Liver (tissue), 9 donors: ENCODE results near the gene OGG1. TPM values are rescaled to one million over a fixed set of nuclear protein-coding genes. Genes with fewer than 3 reads are reported as not detected.

Source experiments
- DNase-seq: peaks from one replicate; pipeline ENCODE4 v3.0.0-alpha.2; 2017; ENCODE audit warnings: low spot score
- H3K27ac ChIP-seq, 2 donors: one replicate each; pipeline ENCODE4 v1.7.0; 2013; ENCODE audit warnings: inconsistent platforms in 2 of 2, low read length in 2 of 2, control low read depth in 1 of 2, low read depth in 1 of 2, mild to moderate bottlenecking in 1 of 2
- H3K27me3 ChIP-seq, 4 donors: one replicate each; pipeline versions ENCODE4 v1.6.1 to v1.7.0; 2013; ENCODE audit warnings: low read length in 3 of 4, inconsistent platforms in 1 of 4, mild to moderate bottlenecking in 1 of 4, moderate library complexity in 1 of 4; ENCODE audit not compliant: control insufficient read depth in 4 of 4, insufficient read depth in 4 of 4
- H3K36me3 ChIP-seq, 4 donors: one replicate each; pipeline versions ENCODE4 v1.6.1 to v1.7.0; 2013; ENCODE audit warnings: low read length in 3 of 4, mild to moderate bottlenecking in 3 of 4, low read depth in 1 of 4, moderate library complexity in 1 of 4; ENCODE audit not compliant: control insufficient read depth in 4 of 4, insufficient read depth in 3 of 4
- H3K4me1 ChIP-seq, 4 donors: one replicate each; pipeline versions ENCODE4 v1.6.1 to v1.7.0; 2013; ENCODE audit warnings: low read length in 3 of 4, mild to moderate bottlenecking in 3 of 4, moderate library complexity in 1 of 4; ENCODE audit not compliant: control insufficient read depth in 4 of 4, insufficient read depth in 4 of 4
- H3K4me3 ChIP-seq, 3 donors: one replicate each; pipeline versions ENCODE4 v1.6.1 to v1.7.0; 2013; ENCODE audit warnings: low read length in 3 of 3, control low read depth in 1 of 3, low read depth in 1 of 3, mild to moderate bottlenecking in 1 of 3
- H3K9ac ChIP-seq, 2 donors: one replicate each; pipeline ENCODE4 v1.7.0; 2013; ENCODE audit warnings: low read length in 2 of 2, mild to moderate bottlenecking in 2 of 2, moderate library complexity in 2 of 2, control low read depth in 1 of 2, low read depth in 1 of 2
- H3K9me3 ChIP-seq, 4 donors: one replicate each; pipeline versions ENCODE4 v1.6.1 to v1.7.0; 2013; ENCODE audit warnings: low read length in 3 of 4; ENCODE audit not compliant: control insufficient read depth in 4 of 4
- ATF3 ChIP-seq: IDR thresholded peaks from 2 replicates; pipeline ENCODE4 v1.6.1; 2016; ENCODE audit warnings: antibody characterized with exemption
- EGR1 ChIP-seq, 2 donors: IDR thresholded peaks; 2 replicates each; pipeline ENCODE4 v1.6.1; 2016 to 2018; ENCODE audit warnings: antibody characterized with exemption in 2 of 2, low read depth in 2 of 2
- FOXA1 ChIP-seq: IDR thresholded peaks from 2 replicates; pipeline ENCODE4 v1.6.1; 2016; ENCODE audit warnings: antibody characterized with exemption
- FOXA2 ChIP-seq: IDR thresholded peaks from 2 replicates; pipeline ENCODE4 v1.6.1; 2016; ENCODE audit warnings: antibody characterized with exemption
- GABPA ChIP-seq, 2 donors: IDR thresholded peaks in 1 of 2; conservative IDR thresholded peaks in 1 of 2; 2 replicates each; pipeline ENCODE4 v1.6.1; 2016; ENCODE audit warnings: antibody characterized with exemption in 2 of 2, mild to moderate bottlenecking in 1 of 2, moderate library complexity in 1 of 2
- HNF4A ChIP-seq, 2 donors: conservative IDR thresholded peaks; 2 replicates each; pipeline ENCODE4 v1.6.1; 2016; ENCODE audit warnings: antibody characterized with exemption in 2 of 2, mild to moderate bottlenecking in 2 of 2
- HNF4G ChIP-seq: IDR thresholded peaks from 2 replicates; pipeline ENCODE4 v1.6.1; 2016; ENCODE audit warnings: antibody characterized with exemption
- JUND ChIP-seq, 2 donors: IDR thresholded peaks; 2 replicates each; pipeline ENCODE4 v1.6.1; 2016; ENCODE audit warnings: antibody characterized with exemption in 2 of 2
- MAX ChIP-seq: IDR thresholded peaks from 2 replicates; pipeline ENCODE4 v1.6.1; 2016; ENCODE audit warnings: antibody characterized with exemption
- NR2F2 ChIP-seq: IDR thresholded peaks from 2 replicates; pipeline ENCODE4 v1.6.1; 2016; ENCODE audit warnings: antibody characterized with exemption
- RAD21 ChIP-seq, 2 donors: IDR thresholded peaks; 2 replicates each; pipeline ENCODE4 v1.6.1; 2016; ENCODE audit warnings: antibody characterized with exemption in 2 of 2, mild to moderate bottlenecking in 2 of 2
- REST ChIP-seq: IDR thresholded peaks from 2 replicates; pipeline ENCODE4 v1.6.1; 2016; ENCODE audit warnings: antibody characterized with exemption, mild to moderate bottlenecking
- RXRA ChIP-seq, 2 donors: IDR thresholded peaks; 2 replicates each; pipeline ENCODE4 v1.6.1; 2017 to 2018; ENCODE audit warnings: antibody characterized with exemption in 2 of 2, mild to moderate bottlenecking in 1 of 2
- SP1 ChIP-seq: IDR thresholded peaks from 2 replicates; pipeline ENCODE4 v1.6.1; 2018; ENCODE audit warnings: antibody characterized with exemption, mild to moderate bottlenecking
- TAF1 ChIP-seq: conservative IDR thresholded peaks from 2 replicates; pipeline ENCODE4 v1.6.1; 2016; ENCODE audit warnings: antibody characterized with exemption, mild to moderate bottlenecking
- YY1 ChIP-seq: IDR thresholded peaks from 2 replicates; pipeline ENCODE4 v1.6.1; 2016; ENCODE audit warnings: antibody characterized with exemption, mild to moderate bottlenecking
- ZBTB33 ChIP-seq: IDR thresholded peaks from 2 replicates; pipeline ENCODE4 v1.6.1; 2016; ENCODE audit warnings: antibody characterized with exemption
- WGBS: extraction: QIAGEN DNeasy Blood & Tissue Kit; methylation state at CpG from one replicate; pipeline ENCODE4 v1.1.7; 2013; 5-methylcytosine and 5-hydroxymethylcytosine counted together
- polyA plus RNA-seq, 2 donors: library from polyadenylated mRNA; stranded (reverse) in 1 of 2; unstranded in 1 of 2; fragments of 200-250 nt in 1 of 2; fragments of >200 nt in 1 of 2; fragmentation: Nextera tagmentation in 1 of 2; extraction: Ambion mirVana in 1 of 2; gene quantifications; one replicate each; pipeline versions ENCODE4 v1.2.1 to v1.2.3, GENCODE V29; 2013 to 2015
- total RNA-seq, 2 donors: library from RNA; depleted of rRNA; stranded (reverse); fragments of >200 nt; gene quantifications; one replicate each; pipeline ENCODE4 v1.2.3, GENCODE V29; 2014
- donor health status: healthy.
- donor health status: healthy.
- donor health status: healthy.
- donor health status: healthy.
- donor health status: healthy.

Gene OGG1
- total and polyA plus RNA-seq, 4 donors = 8.9 to 19.8 (median 10.0) TPM

GRCh38 chr3:9731206-9732079 lies 18.3 kb upstream of the OGG1 start, which contains the start of gene BRPF1:
BRPF1 (plus strand) TSS chr3:9731735; CDS start chr3:9734141, 2,406 bp downstream.
- no peak for TF ChIP-seq JUND (IDR thresholded peaks at IDR 0.05)
- TF ChIP-seq REST = peak; percentile 27
- TF ChIP-seq FOXA2 = no peak
- peak; percentile 37 for TF ChIP-seq ZBTB33
- TF ChIP-seq MAX = no peak
- no peak for TF ChIP-seq FOXA1
- TF ChIP-seq RXRA (IDR thresholded peaks at IDR 0.05) = peak; percentile 22 to 30
- peak in 1 of 2 donors; percentile 80 for TF ChIP-seq GABPA (IDR thresholded peaks at IDR 0.05 in 1 of 2, conservative IDR thresholded peaks at IDR 0.05 in 1 of 2)
- peak; percentile 22 for TF ChIP-seq NR2F2
- no peak for TF ChIP-seq ATF3
- no peak for TF ChIP-seq HNF4G
- TF ChIP-seq YY1 = peak; percentile 72
- no peak for TF ChIP-seq EGR1 (IDR thresholded peaks at IDR 0.05; ENCODE audit: low read depth in 2 of 2)
- TF ChIP-seq HNF4A (conservative IDR thresholded peaks at IDR 0.05) = peak in 1 of 2 donors; percentile 14
- peak; percentile 72 for TF ChIP-seq SP1
- TF ChIP-seq RAD21 (IDR thresholded peaks at IDR 0.05) = peak; percentile 47 to 49
- no peak for TF ChIP-seq TAF1
- H3K27me3 ChIP-seq = no peaks in the 10 kb centered on the region
- peak within 1 kb of the TSS; percentile 93 to 98 for H3K27ac ChIP-seq
- peak; percentile 100 for DNase-seq
- H3K4me3 ChIP-seq = peak within 1 kb of the TSS; percentile 84 to 93 (median 87)
- H3K36me3 ChIP-seq = peaks cover 0 to 12% (median 7%) of the 10 kb centered on the region in 4 donors
- H3K9me3 ChIP-seq = no peaks in the 10 kb centered on the region
- peaks cover 3 to 23% (median 17%) of the 10 kb centered on the region in 4 donors for H3K4me1 ChIP-seq
- under 1% methylated on average over 88 of the region's 88 CpGs for WGBS
- H3K9ac ChIP-seq = peak within 1 kb of the TSS; percentile 90 to 94
